Amniotic stem cell (primary cell): Measurements from ENCODE around the gene IMPG2.
"Not testable (repeated sequence)": the region's sequence is repeated elsewhere in the genome, so short reads cannot be mapped to it uniquely, and the experiment has no call there.

Source experiments
- DNase-seq: peaks from one replicate; lab custom pipeline; 2025; lab: John Stamatoyannopoulos, UW

Gene IMPG2

GRCh38 chr3:101320475-101320874 lies at the start of gene IMPG2:
IMPG2 (minus strand) TSS chr3:101320575; CDS start chr3:101320372, 203 bp downstream.
- DNase-seq, result no peak

DNA sequence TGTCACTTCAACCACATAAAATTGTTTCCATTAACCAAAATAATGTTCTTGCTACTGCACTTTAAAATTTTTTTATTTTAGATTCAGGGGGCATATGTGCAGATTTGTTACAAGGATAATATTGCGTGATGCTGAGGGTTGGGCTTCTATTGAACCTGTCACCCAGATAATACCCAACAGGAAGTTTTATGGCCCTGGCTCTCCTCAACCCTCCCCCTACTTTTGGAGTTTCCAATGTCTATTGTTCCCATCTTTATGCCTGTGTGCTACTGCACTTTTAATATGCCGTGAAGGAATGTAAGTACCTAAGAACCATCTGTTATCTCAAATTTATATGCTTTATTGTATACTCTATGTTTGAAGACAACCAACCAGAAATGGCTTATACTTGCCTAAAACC lies 42.0 kb upstream of the IMPG2 start:
- DNase-seq, result no peak

- no peak for DNase-seq
These were observed 31.5 kb upstream of the IMPG2 start for GRCh38 chr3:101351829-101352228.

GRCh38 chr3:101340591-101340990 lies 20.2 kb upstream of the IMPG2 start:
- DNase-seq, result no peak

GRCh38 chr3:101333883-101334282 lies 13.5 kb upstream of the IMPG2 start:
- DNase-seq, result no peak

DNA sequence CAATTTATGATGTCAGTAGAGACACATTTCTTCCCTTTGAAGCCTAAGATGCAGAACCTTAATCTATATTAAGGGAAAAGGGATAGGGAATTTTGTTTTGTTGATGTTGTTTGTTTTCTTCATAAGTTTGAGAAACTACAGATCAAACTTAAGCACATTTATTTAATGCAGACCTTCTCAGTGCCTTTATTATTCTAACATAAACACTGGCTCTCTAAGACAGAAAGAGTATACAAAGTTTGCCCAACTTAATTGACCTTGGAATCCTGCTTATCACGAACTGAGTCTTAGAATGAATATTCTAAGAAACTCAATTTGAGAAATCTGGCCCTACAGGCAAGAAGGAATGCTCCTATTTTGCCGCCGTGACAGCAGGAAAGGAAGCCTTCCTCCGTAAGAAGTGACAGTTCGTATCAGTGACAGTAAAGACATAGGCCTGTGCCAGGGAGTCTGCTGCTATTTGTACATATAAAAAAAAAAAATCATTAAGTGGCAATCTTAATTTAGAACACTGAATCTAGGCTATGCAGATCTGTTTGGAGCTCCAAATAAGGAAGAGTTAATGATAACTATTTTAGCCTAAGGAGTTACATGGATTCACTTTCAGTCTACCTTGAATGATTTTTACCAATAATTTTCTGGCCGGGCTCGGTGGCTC lies 8.8 kb upstream of the IMPG2 start:
- DNase-seq, result no peak

GRCh38 chr3:101325393-101326134 lies 5.2 kb upstream of the IMPG2 start:
- no peak for DNase-seq

GRCh38 chr3:101319531-101319930 lies 844 bp downstream of the IMPG2 start:
- DNase-seq, result no peak

- DNase-seq, result no peak
These were observed 7.8 kb downstream of the IMPG2 start for GRCh38 chr3:101312545-101312944.

DNA sequence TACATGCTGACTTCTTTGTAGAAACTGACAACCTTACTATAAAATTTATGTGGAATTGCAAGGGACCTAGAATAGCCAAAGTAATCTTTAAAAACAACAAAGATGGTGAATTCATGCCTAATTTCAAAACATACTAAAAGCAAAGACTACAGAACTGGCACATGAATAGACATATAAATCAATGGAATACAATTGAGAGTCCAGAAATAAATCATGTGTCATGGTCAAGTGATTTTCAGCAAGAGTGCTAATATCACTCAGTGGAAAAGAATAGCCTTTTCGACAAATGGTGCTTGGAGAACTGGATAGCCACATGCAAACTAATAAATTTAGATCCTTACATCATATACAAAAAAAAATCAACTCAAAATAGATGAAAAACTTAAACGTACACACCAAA lies 8.7 kb downstream of the IMPG2 start:
- DNase-seq, result no peak

GRCh38 chr3:101310978-101311375 lies 9.4 kb downstream of the IMPG2 start:
- no peak for DNase-seq

GRCh38 chr3:101308147-101308772 lies 12.1 kb downstream of the IMPG2 start:
- not testable (repeated sequence) for DNase-seq

DNA sequence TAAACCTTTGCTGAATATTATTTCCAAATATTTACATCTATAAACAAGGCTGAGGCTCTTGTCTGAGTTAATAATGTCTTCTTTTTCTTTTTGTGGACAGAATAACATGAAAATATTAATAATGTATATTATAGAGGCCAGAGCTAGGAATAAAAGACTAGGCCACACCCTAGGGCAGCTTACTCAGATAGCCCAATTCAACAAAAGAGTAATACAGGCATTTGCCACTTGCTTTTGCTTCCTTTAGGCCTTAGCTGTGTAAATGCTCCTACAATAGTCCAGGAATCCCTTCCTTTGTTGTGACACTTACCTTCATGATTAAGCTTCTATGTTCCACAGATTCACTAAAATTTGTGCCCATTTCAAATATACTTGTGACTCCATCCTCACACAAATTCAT lies 16.5 kb downstream of the IMPG2 start:
- no peak for DNase-seq

DNA sequence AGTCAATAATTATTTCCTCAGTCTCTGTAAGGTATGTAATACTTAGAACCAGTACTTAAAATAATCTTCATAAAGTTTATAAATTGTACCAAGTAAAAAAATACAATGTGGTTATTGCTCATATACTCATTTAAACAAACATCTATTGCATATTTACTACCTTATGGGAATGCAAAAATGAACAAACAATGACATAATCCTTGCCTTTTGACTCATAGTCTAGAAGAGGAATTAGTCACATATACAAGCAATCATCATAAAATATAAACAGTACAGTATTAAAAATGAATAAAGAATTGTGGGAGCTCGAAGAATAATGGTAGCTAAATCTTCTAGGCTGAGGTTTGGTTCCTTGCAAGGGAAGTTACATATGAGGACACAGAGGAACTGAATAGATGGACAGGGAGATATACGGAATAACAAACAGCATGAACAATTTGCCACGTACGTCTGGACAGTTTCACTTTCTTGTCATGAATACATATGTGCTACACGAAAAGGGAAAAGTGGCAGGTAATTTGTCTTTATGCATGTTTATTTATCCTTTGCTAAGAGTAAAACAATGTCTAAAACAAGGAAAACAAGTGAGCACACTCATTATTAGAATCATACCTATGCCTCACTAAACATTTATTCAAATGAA lies 17.2 kb downstream of the IMPG2 start:
- DNase-seq, result no peak

DNA sequence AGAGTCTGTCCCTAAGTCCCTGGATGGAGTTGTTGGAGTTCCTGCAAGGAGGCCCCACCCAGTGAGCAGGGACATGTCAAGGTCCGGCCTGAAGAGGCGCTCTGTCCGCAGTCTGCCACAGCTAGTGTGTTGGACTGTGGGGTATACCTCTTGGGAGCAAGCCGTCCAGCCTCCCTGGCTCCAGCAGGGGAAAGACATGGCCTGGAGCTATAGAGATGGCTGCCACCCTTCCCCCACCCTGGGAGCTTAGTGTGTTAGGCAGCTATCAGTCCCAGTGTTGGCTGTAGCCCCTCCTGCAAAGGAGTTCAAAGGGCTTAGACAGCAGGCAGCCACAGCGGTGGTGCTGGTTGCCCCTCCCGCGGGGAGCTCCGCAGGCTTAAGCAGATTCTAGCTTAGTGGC lies 20.3 kb downstream of the IMPG2 start:
- DNase-seq, result no peak

DNA sequence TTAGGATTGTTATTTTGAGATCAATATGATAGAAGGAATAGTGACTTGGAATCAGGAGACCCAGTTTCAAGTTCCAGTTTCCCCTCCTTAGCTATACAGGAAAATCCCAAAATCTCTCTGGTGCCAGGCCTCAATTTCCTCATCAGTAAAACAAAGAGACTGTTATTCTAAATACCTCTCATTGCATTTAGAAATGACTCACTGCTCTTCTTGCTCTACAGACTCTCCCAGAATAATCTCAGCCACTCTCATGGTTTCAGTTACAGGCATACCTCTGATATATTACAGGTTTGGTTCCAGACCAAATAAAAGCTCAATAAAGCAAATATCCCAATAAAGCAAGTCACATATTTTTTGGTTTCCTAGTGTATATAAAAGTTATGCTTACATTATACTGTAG lies 28.3 kb downstream of the IMPG2 start:
- DNase-seq, result no peak

DNA sequence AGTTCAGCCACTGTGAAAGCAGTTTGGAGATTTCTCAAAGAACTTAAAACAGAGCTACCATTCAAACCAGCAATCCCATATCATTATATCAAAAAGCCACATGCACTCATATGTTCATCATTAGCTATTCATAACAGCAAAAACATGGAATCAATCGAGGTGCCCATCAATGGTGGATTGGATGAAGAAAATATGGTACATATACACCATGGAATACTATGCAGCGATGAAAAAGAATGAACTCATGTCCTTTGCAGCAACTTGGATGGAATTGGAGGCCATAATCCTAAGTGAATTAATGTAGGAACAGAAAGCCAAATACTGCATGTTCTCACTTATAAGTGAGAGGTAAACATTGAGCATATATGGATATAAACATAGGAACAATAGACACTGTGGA lies 32.1 kb downstream of the IMPG2 start:
- no peak for DNase-seq

DNA sequence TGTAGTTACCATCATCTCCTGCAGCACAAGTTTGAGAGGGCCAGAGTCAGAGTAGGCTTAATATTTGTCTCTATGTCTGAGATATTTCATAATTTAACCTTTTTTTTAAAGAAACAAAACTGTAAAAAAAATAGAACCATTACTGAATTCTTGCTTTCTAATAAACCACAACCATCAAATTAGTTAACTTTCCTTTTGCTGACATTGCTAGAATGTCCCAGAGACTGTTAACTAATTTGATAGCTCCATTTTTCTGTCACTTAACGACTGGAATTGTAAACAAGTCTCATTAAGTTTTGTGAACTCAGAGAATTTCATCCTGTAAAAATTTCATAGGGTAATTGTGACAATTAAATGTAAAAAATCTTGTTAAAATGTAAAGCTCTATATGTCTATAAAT lies 35.6 kb downstream of the IMPG2 start:
- no peak for DNase-seq

GRCh38 chr3:101281521-101282030 lies 38.8 kb downstream of the IMPG2 start:
- no peak for DNase-seq

DNA sequence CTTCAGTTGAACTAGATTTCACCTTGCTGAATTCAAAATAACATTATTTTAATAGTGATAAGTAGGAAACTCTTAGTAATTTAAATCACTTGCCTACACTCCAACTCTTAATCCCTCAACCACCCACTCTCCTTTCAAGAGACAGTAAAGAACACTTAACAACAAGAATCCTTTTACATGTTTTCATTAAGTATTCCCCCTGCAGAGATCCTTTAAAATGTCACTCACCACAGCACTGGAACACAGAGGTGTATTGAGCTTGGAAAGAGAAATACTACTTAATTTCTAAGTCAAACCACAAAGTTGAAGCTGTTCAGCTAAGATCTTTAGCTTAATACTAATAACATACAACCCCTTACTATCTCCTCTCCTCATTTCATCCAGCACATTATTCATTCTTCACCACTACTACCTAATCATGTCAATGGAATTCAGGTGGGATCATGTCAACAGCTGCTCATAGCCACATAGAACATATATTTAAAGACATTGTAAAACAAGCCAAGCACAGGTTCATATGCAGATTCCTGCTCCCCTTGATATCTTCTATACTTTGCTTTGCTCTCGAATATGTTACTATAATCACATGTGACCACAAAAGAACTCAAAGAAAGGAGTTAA lies 40.5 kb downstream of the IMPG2 start:
- DNase-seq, result no peak

DNA sequence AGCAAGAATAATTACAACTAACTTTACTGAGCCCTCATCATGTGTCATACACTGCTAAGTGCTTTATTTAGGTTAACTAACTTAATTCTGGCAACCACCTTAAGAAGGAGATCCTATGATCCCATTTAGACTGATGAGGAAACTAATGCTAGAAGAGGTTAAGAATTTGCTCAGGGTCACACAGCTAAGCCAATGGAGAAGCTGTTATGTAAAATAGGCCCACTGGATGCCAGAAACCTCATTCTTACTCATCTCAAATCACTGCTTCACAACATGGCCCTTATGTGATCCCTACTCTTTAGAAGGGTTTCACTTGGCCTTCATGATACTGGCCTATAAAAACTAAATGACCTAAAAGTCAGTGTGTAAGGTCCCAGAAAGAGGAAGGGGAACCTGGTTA lies 41.2 kb downstream of the IMPG2 start:
- DNase-seq, result no peak

- no peak for DNase-seq
These were observed 41.6 kb downstream of the IMPG2 start for GRCh38 chr3:101278727-101279126.
